HG02759 (cell line): ENCODE results near the gene OVOL2.
"Not testable (repeated sequence)": the region's sequence is repeated elsewhere in the genome, so short reads cannot be mapped to it uniquely, and the experiment has no call there.

Experiments
- ATAC-seq: cut with Tn5 transposase; IDR thresholded peaks from one replicate; pipeline ENCODE4 v1.9.1; 2021; ENCODE audit warnings: mild to moderate bottlenecking, moderate library complexity; ENCODE audit not compliant: unreplicated experiment

Gene OVOL2

DNA sequence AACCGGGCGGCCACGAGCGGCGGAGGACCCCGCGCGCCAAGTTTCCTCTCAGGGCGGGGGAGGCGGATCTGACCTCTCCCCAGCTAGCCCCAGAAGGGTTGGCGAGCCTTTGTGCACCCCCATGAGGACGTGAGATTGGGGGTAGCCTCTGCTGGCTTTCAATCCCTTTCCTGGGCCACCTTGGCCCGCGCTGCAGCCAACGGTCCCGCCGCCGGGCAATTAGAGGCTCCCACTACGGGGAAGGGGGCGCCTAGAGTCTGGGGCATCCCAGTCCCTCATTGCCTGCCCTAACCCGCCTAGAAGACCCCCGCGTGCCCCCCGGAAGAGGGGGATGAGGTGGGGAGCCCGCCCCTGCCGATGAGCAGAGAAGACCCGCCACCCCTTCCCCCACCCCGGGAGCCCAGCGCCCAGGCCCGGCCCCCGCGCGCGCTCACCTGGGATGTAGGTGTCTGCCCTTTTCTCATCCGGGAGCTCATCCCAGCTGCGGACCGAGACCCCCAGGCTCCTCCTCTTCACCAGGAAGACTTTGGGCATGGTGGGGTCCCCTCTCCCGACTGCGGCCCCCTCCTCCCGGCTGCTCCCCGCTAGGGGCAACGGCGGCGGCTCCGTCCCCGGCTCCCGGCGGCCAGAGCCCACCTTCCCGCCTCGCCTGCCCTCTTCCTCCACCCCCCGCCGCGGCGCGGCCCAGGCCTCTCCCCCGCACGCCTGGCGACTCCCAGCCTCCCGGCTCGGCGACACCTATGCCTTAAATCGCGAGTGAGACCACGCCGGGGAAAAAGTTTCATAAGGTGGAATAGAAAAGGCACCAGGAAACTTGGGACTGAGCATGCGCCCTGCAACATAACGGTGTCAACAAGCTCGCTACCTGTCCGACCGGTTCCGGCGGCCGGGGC, at the start of gene OVOL2:
Gene OVOL2, minus strand, starts transcription at position 816 of the 893 bp plus-strand sequence. Its CDS starts 282 bp downstream, at position 534.
- ATAC-seq: no peak

DNA sequence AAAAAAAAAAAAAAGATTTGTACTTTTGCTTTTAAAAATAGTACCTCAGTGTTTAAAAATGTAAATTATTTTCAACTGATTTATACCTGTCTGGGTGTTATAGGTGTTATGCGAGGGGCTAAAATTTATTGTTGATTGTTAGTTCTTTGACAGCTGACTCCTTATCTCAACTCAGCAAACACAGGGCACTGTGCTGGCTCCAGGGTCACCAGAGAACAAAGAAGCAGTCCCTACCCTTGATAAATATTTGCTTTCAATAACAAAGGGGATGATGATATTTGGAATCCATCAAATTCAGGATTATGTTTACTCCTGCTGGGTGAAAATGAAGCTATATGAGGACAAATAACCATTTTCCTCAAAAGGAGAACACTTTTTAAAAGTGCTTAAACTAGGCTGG, 45.8 kb upstream of the OVOL2 start:
- ATAC-seq: no peak

- ATAC-seq: no peak
Observed at GRCh38 chr20:18101125-18101810, 43.6 kb upstream of the OVOL2 start.

- ATAC-seq: not testable (repeated sequence)
Observed at GRCh38 chr20:18100569-18100968, 42.9 kb upstream of the OVOL2 start.

DNA sequence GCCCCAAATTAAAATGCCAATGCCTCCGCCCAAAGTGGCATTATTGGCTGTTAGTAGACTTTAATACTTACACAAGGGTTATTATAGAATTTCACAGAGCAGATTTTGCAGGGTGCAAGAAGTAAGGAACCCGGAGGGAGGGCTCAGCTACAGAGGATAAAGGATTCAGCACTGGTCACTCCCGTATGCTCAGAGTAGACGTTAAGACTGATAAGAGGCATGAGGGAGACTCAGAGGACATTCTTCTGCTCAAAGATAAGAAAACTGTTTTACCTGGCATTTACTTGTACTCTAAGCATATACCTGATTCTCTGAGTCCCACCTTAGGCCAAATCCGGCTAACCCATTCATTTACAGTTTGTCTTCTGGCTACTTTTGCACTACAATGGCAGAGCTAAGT, 36.5 kb upstream of the OVOL2 start:
- no peak for ATAC-seq

DNA sequence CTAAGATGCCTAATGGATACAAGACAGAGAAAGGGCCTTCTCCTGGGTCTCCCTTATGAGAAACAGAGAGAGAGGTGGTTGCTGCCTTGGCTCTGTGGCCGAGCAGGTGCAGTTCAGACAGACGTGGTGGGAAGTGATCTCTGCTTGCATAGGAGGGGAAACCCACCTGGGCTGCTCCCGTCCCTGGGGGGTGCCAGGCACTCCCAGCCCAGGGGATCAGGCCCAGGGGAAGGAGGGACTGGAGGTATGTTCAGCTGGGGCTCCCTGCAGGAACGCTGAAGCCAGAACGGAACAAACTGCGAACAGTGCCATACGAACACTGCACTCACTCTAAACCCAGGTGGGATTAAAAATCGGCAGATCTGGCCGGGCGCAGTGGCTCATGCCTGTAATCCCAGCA, 35.7 kb upstream of the OVOL2 start:
- ATAC-seq: no peak

- no peak for ATAC-seq
Observed at GRCh38 chr20:18092890-18093289, 35.2 kb upstream of the OVOL2 start.

DNA sequence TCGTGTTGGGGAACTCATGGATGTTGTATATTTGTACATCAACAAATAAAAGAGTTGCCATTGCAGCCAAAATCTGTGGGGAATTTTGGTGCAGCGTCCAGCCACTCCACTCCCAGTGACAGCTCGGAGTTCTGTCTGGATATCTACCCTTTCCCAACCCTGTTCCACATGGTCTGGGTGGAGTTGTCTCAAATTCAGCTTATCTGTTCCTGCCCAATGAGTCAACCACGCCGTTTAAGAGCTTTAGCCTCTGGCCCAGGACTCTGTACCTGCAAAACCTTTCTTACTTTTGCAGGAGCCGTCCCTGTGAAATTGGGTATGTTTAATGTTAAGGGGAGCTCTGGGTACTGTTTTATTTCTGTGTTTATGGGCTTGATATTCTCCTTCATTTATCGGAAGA, 33.9 kb upstream of the OVOL2 start:
- ATAC-seq: no peak

GRCh38 chr20:18090477-18090876, 32.8 kb upstream of the OVOL2 start:
- no peak for ATAC-seq

GRCh38 chr20:18090044-18090443, 32.3 kb upstream of the OVOL2 start:
- no peak for ATAC-seq

DNA sequence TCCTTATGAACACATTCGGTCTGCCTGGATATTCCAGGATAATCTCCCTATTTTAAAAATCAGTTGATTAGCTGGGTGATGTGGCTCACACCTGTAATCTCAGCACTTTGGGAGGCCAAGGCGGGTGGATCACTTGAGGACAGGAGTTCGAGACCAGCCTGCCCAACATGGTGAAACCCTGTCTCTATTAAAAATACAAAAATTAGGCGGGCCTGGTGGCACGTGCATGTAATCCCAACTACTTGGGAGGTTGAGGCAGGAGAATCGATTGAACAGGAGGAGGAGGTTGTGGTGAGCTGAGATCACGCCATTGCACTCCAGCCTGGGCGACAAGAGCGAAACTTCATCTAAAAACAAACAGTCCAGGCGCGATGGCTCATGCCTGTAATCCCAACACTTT, 31.1 kb upstream of the OVOL2 start:
- ATAC-seq: not testable (repeated sequence)

GRCh38 chr20:18088298-18088697, 30.6 kb upstream of the OVOL2 start:
- not testable (repeated sequence) for ATAC-seq

- no peak for ATAC-seq
Observed at GRCh38 chr20:18087054-18087453, 29.3 kb upstream of the OVOL2 start.

- ATAC-seq: not testable (repeated sequence)
Observed at GRCh38 chr20:18080836-18081235, 23.1 kb upstream of the OVOL2 start.

DNA sequence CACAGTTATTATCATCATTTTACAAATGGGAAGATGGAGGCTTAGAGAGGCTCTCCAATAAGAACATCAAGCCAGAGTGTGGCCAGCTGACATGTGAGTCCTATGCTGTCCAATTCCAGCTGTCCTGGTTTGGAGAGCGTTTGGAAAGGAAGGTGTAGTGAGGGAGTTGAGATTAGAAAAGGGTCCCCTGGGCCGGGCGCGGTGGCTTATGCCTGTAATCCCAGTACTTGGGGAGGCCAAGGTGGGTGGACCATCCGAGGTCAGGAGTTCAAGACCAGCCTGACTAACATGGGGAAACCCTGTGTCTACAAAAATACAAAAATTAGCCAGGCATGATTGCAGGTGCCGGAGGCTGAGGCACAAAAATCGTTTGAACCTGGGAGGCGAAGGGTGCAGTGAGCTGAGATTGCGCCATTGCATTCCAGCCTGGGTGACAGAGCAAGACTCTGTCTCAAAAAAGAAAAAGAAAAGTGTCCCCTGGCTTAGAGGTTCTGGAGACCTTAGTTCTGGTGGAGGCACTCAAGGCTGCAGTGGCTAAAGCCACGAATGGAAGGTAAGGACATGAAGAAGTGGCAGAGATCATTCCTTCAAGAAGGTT, 22.1 kb upstream of the OVOL2 start:
- ATAC-seq: no peak

GRCh38 chr20:18077157-18077556, 19.4 kb upstream of the OVOL2 start:
- no peak for ATAC-seq

DNA sequence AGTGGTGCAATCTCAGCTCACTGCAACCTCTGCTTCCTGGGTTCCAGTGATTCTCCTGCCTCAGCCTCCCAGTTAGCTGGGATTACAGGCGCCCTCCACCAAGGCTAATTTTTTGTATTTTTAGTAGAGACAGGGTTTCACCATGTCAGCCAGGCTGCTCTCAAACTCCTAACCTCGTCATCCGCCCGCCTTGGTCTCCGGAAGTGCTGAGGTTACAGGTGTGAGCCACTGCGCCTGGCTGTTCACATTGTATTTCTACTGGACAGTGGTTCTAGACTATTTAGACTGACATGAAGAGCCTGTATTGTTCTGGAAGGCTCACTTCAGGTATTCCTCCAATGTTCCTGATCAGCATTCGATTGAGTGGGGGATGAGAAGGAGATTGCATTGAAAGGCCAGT, 14.8 kb upstream of the OVOL2 start:
- ATAC-seq: no peak

DNA sequence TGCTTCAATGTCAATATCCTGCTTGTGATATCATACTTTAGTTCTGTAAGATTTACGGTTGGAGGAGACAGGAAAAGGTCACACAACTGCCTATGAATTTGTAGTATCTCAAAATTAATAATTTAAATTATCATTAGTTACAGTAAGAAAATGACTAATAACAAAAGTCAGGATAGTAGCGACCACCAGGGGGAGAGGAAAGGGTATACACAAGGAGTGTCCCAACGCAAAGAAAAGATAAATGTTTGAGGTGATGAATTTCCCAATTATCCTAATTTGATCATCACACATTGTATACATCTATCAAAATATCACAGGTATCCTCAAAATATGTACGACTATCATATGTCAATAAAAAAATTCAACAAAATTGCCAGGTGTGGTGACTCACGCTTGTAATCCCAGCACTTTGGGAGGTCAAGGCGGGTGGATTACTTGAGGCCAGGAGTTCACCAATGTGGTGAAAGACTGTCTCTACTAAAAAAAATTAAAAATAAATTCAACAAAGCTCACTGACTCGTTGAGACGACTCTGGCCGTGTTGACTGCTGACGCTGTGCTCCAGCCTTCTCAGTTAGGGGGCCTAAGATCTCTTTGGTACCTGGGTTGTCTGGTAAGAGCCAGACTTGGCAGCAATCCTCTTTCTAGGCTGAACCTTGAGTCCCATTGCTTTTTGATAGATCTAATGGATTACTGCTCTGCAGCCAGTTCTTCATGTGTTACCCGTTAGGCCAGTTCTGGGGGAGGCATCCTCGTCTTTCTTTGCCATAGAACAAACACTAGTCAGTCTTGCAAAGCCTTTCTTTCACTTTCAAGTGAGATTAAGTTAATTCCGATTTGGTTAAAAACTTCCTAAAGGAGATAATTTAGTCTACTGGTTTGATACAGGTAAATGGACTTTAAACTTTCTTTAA, 9.0 kb upstream of the OVOL2 start:
- ATAC-seq: no peak

- ATAC-seq: no peak
Observed at GRCh38 chr20:18063676-18064075, 6.0 kb upstream of the OVOL2 start.

- ATAC-seq: no peak
Observed at GRCh38 chr20:18059603-18060002, 1.9 kb upstream of the OVOL2 start.
